ENCODE results near the gene SLC6A4. TPM values are rescaled to one million over a fixed set of nuclear protein-coding genes. Genes with fewer than 3 reads are reported as not detected.

SLC6A4 gene
- total and polyA plus RNA-seq, 10 of the 15 experiments (the other 5 are each of a cell fraction or from before 2014, with no cell fraction given), result 5.3 to 20.6 (median 10.1) TPM

DNA sequence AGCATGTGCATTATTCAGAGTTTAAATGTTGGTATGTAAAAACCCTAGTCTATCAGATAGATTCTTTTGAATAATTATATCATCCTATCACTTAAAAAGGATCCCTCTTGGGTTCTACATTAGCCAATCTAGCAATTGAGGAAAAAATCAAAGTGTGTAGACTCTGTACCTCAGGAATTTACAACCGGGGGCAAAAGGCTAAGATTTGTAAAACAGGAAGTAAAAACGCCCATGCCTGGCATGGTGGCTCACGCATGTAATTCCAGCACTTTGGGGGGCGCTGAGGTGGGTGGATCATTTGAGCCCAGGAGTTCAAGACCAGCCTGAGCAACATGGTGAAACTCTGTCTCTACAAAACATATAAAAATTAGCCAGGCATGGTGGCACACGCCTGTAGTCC, 58.6 kb downstream of the SLC6A4 start (continued):
- TF ChIP-seq, protein P1, sequence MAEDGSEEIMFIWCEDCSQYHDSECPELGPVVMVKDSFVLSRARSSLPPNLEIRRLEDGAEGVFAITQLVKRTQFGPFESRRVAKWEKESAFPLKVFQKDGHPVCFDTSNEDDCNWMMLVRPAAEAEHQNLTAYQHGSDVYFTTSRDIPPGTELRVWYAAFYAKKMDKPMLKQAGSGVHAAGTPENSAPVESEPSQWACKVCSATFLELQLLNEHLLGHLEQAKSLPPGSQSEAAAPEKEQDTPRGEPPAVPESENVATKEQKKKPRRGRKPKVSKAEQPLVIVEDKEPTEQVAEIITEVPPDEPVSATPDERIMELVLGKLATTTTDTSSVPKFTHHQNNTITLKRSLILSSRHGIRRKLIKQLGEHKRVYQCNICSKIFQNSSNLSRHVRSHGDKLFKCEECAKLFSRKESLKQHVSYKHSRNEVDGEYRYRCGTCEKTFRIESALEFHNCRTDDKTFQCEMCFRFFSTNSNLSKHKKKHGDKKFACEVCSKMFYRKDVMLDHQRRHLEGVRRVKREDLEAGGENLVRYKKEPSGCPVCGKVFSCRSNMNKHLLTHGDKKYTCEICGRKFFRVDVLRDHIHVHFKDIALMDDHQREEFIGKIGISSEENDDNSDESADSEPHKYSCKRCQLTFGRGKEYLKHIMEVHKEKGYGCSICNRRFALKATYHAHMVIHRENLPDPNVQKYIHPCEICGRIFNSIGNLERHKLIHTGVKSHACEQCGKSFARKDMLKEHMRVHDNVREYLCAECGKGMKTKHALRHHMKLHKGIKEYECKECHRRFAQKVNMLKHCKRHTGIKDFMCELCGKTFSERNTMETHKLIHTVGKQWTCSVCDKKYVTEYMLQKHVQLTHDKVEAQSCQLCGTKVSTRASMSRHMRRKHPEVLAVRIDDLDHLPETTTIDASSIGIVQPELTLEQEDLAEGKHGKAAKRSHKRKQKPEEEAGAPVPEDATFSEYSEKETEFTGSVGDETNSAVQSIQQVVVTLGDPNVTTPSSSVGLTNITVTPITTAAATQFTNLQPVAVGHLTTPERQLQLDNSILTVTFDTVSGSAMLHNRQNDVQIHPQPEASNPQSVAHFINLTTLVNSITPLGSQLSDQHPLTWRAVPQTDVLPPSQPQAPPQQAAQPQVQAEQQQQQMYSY (CRISPR knock-in tag; IDR thresholded peaks at IDR 0.05), result no peak
- TF ChIP-seq RBBP5 (conservative IDR thresholded peaks at IDR 0.05) (no peak), ESRRA (IDR thresholded peaks at IDR 0.05; ENCODE audit: low read length) (no peak)
- TF ChIP-seq, protein P2, sequence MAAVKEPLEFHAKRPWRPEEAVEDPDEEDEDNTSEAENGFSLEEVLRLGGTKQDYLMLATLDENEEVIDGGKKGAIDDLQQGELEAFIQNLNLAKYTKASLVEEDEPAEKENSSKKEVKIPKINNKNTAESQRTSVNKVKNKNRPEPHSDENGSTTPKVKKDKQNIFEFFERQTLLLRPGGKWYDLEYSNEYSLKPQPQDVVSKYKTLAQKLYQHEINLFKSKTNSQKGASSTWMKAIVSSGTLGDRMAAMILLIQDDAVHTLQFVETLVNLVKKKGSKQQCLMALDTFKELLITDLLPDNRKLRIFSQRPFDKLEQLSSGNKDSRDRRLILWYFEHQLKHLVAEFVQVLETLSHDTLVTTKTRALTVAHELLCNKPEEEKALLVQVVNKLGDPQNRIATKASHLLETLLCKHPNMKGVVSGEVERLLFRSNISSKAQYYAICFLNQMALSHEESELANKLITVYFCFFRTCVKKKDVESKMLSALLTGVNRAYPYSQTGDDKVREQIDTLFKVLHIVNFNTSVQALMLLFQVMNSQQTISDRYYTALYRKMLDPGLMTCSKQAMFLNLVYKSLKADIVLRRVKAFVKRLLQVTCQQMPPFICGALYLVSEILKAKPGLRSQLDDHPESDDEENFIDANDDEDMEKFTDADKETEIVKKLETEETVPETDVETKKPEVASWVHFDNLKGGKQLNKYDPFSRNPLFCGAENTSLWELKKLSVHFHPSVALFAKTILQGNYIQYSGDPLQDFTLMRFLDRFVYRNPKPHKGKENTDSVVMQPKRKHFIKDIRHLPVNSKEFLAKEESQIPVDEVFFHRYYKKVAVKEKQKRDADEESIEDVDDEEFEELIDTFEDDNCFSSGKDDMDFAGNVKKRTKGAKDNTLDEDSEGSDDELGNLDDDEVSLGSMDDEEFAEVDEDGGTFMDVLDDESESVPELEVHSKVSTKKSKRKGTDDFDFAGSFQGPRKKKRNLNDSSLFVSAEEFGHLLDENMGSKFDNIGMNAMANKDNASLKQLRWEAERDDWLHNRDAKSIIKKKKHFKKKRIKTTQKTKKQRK (IDR thresholded peaks at IDR 0.05; ENCODE audit: low read depth, low read length), result no peak
- TF ChIP-seq, protein P3, sequence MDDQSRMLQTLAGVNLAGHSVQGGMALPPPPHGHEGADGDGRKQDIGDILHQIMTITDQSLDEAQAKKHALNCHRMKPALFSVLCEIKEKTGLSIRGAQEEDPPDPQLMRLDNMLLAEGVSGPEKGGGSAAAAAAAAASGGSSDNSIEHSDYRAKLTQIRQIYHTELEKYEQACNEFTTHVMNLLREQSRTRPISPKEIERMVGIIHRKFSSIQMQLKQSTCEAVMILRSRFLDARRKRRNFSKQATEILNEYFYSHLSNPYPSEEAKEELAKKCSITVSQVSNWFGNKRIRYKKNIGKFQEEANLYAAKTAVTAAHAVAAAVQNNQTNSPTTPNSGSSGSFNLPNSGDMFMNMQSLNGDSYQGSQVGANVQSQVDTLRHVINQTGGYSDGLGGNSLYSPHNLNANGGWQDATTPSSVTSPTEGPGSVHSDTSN (IDR thresholded peaks at IDR 0.05; ENCODE audit: insufficient replicate concordance, low read depth, low read length), result no peak
